Measurements from ENCODE around the gene RBBP7. TPM values are rescaled to one million over a fixed set of nuclear protein-coding genes. Genes with fewer than 3 reads are reported as not detected.

Gene RBBP7
- total and polyA plus RNA-seq, 2 of the 8 experiments (the other 6 are each of a cell fraction or from before 2014, with no cell fraction given), result 107 to 138 TPM

GRCh38 chrX:16882702-16883486 is 12.7 kb upstream of the RBBP7 start:
- no peak overlapping the region for H3K18ac ChIP-seq (ENCODE audit: extremely low read depth, low read length)
- H2BK20ac ChIP-seq (ENCODE audit: low read length), result no peak overlapping the region
- H4K91ac ChIP-seq (replicated peaks; ENCODE audit: insufficient read length, low read length), result no peak overlapping the region
- no peaks in the 10 kb centered on the region for H3K9me3 ChIP-seq (ENCODE audit: insufficient read depth in 2 of 2, low read depth in 1 of 2, low read length in 1 of 2)
- no peaks in the 10 kb centered on the region for H3K79me1 ChIP-seq (ENCODE audit: low read depth, low read length)
- H4K20me1 ChIP-seq (replicated peaks in 1 of 2; ENCODE audit: control insufficient read depth in 1 of 2, insufficient read depth in 2 of 2, low read length in 2 of 2), result no peaks in the 10 kb centered on the region
- POLR2A ChIA-PET (ENCODE audit: partially characterized antibody), result interaction anchor here (1.2 to 2.0 kb wide), 3 partner anchors 12 to 163 kb away, joined by 4 to 11 read pairs (median 6); partner anchors contain the start of gene RBBP7
- H3K23me2 ChIP-seq (ENCODE audit: low read depth, low read length), result no peaks in the 10 kb centered on the region
- H3K27ac ChIP-seq (ENCODE audit: low read depth, low read length), result no peak overlapping the region
- peak overlapping the region; percentile 32 to 75 (median 43); a peak in 7 of 8 replicates for H3K4me3 ChIP-seq (ENCODE audit: extremely low read depth in 1 of 4, insufficient read depth in 2 of 4, low read depth in 3 of 4, low read length in 4 of 4)
- H3K4me2 ChIP-seq (ENCODE audit: insufficient read depth in 1 of 2, low read depth in 2 of 2, low read length in 2 of 2), result peak overlapping the region; percentile 38 to 79
- peak overlapping the region; percentile 85 for H2AFZ ChIP-seq (ENCODE audit: low read length)
- no peak overlapping the region for H2BK12ac ChIP-seq (ENCODE audit: low read depth, low read length)
- peak; percentile 87 for FAIRE-seq
- no peak overlapping the region for H3K14ac ChIP-seq (ENCODE audit: insufficient read length)
- H3K4me1 ChIP-seq (replicated peaks in 1 of 4; ENCODE audit: control insufficient read depth in 3 of 4, insufficient read depth in 4 of 4, low read length in 3 of 4), result no peaks in the 10 kb centered on the region
- no peak overlapping the region for H2BK120ac ChIP-seq (replicated peaks; ENCODE audit: low read depth, low read length)
- no peaks in the 10 kb centered on the region for H3K79me2 ChIP-seq (ENCODE audit: control insufficient read depth in 1 of 2, insufficient read depth in 2 of 2, low read length in 2 of 2)
- H4K5ac ChIP-seq (ENCODE audit: insufficient read length, low read depth, low read length), result no peak overlapping the region
- CTCF ChIA-PET (ENCODE audit: partially characterized antibody), result interaction anchor here (0.6 to 8.1 kb wide), 33 partner anchors 9 to 199 kb away, joined by 3 to 78 read pairs (median 3); partner anchors contain the start of gene REPS2
- no peak overlapping the region for H3K56ac ChIP-seq (replicated peaks; ENCODE audit: insufficient read length, low read depth, low read length)
- H3K23ac ChIP-seq (ENCODE audit: insufficient read length), result no peak overlapping the region
- peak in 1 of 2 experiments; percentile 66 for DNase-seq (ENCODE audit: low read depth in 1 of 2, low spot score in 2 of 2)
- H2BK5ac ChIP-seq (ENCODE audit: low read depth, low read length), result no peak overlapping the region
- H3K36me3 ChIP-seq (ENCODE audit: control insufficient read depth in 2 of 4, insufficient read depth in 4 of 4, low read length in 3 of 4), result no peaks in the 10 kb centered on the region
- no peak overlapping the region for H3K4ac ChIP-seq (replicated peaks; ENCODE audit: insufficient read length, low read depth, low read length)
- H2BK15ac ChIP-seq (ENCODE audit: low read length), result no peak overlapping the region
- H4K8ac ChIP-seq (ENCODE audit: extremely low read depth, insufficient read depth, low read length), result no peak overlapping the region
- peak overlapping the region in 2 of 4 experiments; percentile 27 to 43; a peak in 2 of 7 replicates for H3K9ac ChIP-seq (replicated peaks in 1 of 4; ENCODE audit: extremely low read depth in 1 of 4, low read depth in 3 of 4, low read length in 3 of 4)
- H2AK5ac ChIP-seq (ENCODE audit: low read depth, low read length), result no peak overlapping the region
- 3% methylated on average over 15 of the region's 27 CpGs; no CpG with 5 or more reads in 1 of the 2 experiments for WGBS, 2 experiments (ENCODE audit: extremely low coverage in 1 of 2, insufficient coverage in 1 of 2, insufficient read length in 1 of 2, insufficient replicate concordance in 2 of 2, low coverage in 1 of 2, low lambda C conversion rate in 2 of 2, missing lambda C conversion rate in 1 of 2)
- H3K27me3 ChIP-seq (replicated peaks in 1 of 4; ENCODE audit: control insufficient read depth in 3 of 4, extremely low read depth in 1 of 4, insufficient read depth in 3 of 4, low read length in 3 of 4), result no peaks in the 10 kb centered on the region
- TF ChIP-seq CTBP2 (IDR thresholded peaks at IDR 0.05; ENCODE audit: borderline replicate concordance, insufficient read depth, insufficient read length, low read length) (peak; percentile 40), CTCF (IDR thresholded peaks at IDR 0.05; ENCODE audit: control extremely low read depth in 1 of 3, insufficient read depth in 1 of 3, low read depth in 1 of 3, low read length in 3 of 3) (peak; percentile 31 to 62 (median 54)), BACH1 (IDR thresholded peaks at IDR 0.05; ENCODE audit: low read length) (no peak), RBBP5 (IDR thresholded peaks at IDR 0.05; ENCODE audit: borderline replicate concordance, low read depth, low read length) (no peak)

Measured in H1 (cell line).